NCI-H526 treated with DMSO at 0.1 percent for 48 hours (cell line): ENCODE results near the gene FAM3D.
"Not testable (repeated sequence)": the region's sequence is repeated elsewhere in the genome, so short reads cannot be mapped to it uniquely, and the experiment has no call there.

Experiments
- DNase-seq: peaks from one replicate; lab custom pipeline; 2025; lab: John Stamatoyannopoulos, UW

Gene FAM3D

GRCh38 chr3:58683001-58683458, 16.5 kb upstream of the FAM3D start:
- no peak for DNase-seq

GRCh38 chr3:58681863-58682262, 15.3 kb upstream of the FAM3D start:
- DNase-seq = no peak

- no peak for DNase-seq
Observed at GRCh38 chr3:58680879-58681525, 14.4 kb upstream of the FAM3D start.

- DNase-seq = no peak
Observed at GRCh38 chr3:58679974-58680666, 13.5 kb upstream of the FAM3D start.

DNA sequence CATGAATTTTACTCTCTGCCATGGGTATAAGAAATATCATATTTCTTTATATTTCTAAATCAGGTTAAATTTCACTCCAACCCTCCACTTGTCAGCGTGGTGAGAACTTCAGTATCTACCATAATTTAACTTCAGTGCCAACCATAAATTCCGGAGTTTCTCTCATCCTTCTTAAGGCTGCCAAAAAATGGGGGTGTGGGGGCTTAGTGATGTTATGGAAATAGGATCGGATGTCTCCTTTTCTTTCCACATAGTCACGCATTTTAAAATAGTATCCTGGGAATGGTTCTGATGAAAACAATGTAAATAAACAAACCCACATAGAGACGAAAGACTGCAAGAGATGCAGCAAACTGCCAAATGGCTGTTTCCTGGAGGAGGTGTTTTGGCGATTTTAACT, 12.9 kb upstream of the FAM3D start:
- DNase-seq = no peak

DNA sequence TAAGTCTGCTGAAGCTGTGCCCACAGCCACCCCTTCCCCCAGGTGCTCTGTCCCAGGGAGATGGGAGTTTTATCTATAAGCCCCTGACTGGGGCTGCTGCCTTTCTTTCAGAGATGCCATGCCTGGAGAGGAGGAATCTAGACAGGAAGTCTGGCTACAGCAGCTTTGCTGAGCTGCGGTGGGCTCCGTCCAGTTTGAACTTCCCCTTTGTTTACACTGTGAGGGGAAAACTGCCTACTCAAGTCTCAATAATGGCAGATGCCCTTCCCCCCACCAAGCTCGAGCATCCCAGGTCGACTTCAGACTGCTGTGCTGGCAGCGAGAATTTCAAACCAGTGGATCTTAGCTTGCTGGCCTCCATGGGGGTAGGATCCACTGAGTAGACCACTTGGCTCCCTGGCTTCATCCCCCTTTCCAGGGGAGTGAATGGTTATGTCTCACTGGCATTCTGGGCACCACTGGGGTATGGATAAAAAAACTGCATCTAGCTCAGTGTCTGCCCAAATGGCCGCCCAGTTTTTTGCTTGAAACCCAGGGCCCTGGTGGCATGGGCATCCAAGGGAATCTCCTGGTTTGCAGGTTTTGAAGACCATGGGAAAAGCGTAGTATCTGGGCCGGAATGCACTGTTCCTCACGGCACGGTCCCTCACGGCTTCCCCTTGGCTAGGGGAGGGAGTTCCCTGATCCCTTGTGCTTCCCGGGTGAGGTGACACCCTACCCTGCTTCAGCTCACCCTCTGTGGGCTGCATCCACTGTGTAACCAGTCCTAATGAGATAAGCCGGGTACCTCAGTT, 11.8 kb upstream of the FAM3D start:
- DNase-seq = not testable (repeated sequence)

DNA sequence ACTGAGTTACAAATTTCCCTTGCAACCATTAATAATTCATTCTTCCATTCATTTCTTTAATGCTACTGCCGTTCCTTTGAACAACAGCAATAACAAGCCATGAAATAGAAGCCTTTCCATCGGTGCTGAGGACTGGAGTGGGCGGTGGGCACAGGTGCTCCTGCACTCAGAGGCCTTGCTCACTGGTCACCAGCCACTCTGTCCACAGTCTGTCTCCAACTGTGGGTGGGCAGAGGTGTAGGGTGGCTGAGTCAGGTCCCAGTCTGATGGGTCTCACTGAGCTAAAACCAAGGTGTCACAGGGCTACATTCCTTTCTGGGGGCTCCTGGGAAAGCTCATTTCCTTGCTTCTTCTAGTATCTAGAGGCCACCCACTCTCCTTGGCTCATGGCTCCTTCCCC, 6.3 kb upstream of the FAM3D start:
- DNase-seq = no peak

DNA sequence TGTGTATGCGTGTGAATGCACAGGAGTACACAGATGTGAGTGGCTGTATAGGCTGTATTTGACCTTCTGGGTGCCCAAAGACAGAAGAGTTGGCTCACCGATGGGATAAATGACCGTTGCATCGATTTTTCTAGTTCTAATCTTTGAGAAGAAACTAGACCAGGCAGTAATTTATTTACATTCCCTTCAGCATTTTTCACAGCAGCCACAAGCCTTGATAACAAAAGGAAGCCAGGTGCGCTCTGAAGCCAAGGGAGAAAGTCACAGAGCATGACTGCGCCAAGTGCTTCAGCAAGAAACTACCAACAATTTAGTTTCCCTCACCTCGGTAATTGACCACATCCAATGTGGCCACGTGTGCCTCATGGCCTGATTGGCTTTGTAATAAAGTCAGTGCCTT, 5.9 kb upstream of the FAM3D start:
- DNase-seq = no peak

GRCh38 chr3:58670506-58671135, 4.0 kb upstream of the FAM3D start:
- no peak for DNase-seq

- no peak for DNase-seq
Observed at GRCh38 chr3:58668247-58668646, 1.7 kb upstream of the FAM3D start.

- no peak for DNase-seq
Observed at GRCh38 chr3:58667704-58668103, 1.1 kb upstream of the FAM3D start.

DNA sequence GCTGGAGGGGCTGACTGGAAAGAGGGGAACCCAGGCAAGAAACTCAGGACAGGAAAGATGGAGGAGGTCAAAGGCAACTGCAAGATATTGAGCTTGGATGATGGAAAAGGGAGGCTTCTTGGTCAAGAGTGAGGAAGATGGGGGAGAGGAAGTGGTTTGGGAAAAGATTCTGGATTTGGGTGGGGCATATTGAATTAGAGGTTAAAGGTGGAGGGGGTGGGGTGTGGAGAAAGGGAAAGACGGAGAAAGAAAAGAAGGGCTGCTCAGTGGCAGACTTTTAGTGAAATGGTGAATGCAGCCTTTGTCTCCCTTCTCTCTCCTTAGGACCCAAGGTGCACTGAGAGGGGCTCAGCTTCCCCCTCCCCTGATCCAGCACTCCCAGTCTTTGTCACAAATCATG, 655 bp upstream of the FAM3D start:
- no peak for DNase-seq

DNA sequence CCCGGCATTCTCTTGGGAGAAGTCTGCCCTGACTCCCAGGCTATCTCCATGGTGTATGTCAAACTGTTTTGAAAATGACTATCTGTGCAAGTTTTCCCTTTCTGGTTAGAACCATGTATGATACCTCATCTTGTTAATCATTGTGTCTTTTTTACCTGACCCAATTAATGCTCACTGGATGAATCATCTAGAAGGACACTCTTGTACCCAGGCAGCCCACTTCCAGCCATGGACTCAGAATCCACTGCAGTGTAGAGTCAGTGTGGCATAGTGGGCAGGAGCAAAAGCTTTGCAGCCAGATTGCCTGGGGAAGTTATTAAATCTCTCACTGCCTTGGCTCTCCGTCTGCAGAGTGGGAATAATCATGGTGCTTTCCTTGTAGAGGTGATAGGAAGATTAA, 1.2 kb downstream of the FAM3D start:
- no peak for DNase-seq

DNA sequence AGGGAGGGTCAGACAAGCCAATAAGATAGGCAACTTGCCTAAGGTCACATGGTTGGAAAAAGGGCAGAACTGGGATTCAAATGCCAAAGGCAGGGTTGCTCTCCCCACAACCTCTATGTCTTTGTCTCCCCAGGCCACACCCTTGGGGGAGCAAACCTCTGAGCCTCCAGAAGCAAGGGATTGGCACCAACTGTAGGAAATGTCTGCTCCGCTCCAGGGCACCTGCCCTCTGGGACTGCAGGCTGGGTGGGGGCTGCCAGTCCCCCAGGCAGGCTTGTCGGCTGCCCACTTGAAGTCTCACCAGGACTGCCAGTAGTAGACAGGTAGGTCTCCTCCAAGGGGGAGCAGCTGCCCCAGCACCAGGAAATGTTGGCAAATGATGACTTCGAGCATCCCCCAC, 2.0 kb downstream of the FAM3D start:
- no peak for DNase-seq

DNA sequence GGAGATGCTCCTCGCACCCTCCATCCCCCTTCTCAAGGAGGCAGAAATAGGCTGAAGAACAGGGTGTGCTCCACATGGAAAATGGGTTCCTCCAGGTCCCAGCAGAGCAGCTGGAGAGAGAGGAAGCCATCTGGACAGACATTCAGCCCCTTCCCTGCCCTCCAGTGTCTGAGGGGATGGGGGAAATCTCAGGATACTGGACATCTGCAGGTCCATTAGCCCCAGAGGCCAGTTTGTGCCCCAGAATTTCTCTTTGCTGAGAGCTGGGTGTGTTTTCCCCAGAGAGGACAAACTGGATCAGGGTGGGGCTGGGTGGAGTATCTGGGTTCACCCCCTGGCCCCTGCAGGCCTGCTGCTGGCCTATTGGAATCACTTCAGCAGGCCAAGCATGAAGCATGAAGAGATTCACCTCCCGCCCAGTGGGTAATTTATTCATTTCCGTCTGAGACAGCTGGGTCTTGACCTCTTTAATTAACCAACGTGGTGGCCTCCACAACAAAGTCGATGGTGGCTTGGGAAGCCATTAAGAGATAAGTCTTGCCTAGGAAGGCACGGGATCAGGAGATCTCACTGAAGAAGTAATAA, 4.6 kb downstream of the FAM3D start:
- no peak for DNase-seq

DNA sequence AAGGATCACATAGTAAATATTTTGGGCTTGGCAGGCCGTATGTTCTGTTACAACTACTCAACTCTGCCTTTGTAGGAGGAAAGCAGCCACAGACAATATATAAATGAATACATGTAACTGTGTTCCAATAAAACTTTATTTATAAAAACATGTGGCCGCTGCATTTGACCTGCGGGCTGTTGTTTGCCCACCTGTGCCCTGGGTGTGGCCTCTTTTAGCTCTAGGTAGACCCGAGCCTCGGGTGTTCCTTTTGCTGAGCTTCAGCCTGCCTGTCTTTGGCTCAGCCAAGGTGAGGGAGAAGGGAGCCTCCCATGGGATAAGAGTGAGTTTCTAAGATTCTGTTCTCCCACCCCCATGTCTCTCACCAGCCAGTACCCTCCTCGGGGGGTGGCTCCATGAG, 5.6 kb downstream of the FAM3D start:
- DNase-seq = no peak

DNA sequence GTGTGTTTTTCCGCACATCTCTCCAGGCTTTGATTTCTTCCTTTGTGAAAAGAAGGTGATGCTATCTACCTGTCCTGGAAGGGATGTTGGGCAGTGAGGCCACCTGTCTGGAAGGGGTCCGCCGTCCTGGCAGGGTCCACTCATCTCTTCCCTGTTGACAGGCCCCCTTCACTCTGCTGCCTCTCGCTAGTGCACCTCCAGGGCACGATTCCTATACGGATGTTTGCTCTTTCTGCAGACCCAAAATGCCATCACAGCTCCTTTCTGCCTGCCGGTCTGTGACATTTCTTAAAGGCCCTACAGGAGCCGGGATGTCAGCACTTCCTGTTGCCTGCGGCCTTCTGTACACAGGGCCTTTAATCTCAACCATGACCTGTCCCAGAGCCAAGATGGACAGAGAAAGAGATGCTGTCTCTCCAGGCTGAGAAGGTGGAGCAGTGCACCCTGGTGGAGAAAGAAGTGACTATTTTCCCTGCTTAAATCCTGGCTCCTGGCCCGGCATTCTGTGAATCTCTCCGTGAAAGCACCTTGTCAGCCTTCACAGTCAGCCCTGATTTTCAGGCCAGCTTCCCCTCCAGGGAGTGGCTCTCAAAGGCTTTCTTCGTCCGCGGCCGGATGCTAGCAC, 7.4 kb downstream of the FAM3D start:
- no peak for DNase-seq

DNA sequence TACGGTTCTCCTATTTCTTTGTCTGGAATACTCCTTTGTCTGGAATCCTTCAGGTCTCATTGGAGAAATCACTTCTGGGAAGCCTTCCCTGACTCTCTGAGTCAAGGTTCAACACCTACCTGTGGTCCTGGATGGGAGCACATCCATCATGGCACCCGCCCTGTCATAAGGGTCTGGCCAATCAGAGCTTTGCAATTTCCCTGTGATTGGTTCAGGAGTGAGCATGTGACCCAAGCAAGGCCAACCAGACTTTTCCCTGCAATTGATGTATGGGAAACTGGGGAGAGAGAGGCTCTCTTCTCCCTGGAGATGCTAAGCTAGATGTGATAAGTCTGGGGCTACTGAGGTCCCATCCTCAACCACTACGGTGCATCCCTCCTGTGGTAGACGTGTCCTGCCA, 8.1 kb downstream of the FAM3D start:
- no peak for DNase-seq

DNA sequence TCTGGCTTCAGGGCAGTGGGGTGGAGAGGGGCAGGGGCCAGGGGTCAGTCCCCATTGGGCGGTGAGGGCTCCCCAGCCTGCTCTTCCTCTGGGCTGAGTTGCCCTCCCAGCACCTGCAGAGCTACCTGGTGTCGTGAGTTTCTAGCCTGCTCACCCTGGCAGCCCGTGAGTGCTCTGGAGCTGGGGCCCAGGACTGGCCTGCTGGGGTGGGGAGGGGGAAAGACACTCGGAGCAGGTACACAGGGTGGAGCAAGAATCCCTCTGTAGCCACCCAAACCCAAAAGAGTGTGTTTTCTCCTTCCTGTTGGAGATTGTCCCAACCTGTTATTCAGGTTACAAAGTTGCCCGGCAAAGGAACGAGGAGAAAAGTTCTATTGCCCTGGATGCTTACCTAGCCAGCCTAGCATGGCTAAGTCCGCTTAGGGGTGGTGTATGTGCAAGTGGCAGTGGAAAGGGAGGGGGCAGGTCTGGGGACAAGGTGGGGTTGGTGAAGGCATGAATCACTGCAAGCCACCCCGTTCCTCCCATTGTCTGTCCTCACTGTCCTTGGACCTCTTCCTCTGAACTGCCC, 8.9 kb downstream of the FAM3D start:
- no peak for DNase-seq

DNA sequence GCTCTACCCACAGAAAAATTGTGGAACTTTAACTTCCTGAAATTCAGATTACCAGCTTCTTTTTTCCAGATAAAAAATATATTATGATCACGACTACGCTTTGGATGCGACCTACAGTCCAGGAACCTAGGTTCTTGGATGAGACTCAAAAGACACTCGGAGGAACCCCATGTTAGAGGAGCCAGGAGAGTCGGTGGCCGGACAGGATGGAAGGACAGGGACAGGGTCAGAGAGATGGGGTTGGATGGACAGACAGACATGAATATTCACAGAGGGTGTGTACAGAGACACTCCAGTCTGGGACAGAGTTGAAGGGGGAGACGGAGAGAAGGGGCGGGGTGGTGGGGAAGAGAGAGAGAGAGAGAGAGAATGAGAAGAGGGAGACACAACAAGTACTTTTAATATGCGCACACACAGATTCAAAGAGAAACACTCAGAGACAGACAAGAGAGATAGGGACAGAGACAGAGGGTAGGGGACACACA, 9.5 kb downstream of the FAM3D start:
- DNase-seq = no peak

DNA sequence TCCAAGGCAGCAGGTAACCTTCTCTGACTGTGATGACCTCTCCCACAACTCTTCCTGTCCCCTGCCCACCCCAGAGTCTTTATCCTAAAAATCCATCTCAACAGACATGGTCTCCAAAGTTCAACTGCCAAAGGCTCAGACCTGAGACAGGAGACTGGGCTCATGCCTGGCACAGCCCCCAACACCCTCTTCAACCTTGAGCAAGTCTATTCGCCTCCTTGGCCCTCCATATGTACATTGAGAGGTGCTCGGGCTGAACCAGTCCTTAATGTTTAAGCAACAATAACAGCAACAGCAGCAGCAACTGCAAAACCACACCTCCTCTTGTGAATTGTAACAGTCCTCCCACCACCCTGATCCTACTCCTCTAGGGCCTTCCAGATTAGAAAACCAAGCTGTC, 9.9 kb downstream of the FAM3D start:
- no peak for DNase-seq
